NT2/D1 (cell line): ENCODE data around the gene IER5L.

Experiments
- SUZ12 ChIP-seq: IDR thresholded peaks from 2 replicates; pipeline ENCODE4 v1.6.1; 2011; ENCODE audit not compliant: insufficient read length, insufficient read depth; ENCODE audit errors: extremely low read depth
- YY1 ChIP-seq: IDR thresholded peaks from 2 replicates; pipeline ENCODE4 v1.6.1; 2011; ENCODE audit not compliant: insufficient read length, insufficient read depth
- ZNF274 ChIP-seq: IDR thresholded peaks from 2 replicates; pipeline ENCODE4 v1.6.1; 2011; ENCODE audit warnings: mild to moderate bottlenecking, low read depth, low read length

DNA sequence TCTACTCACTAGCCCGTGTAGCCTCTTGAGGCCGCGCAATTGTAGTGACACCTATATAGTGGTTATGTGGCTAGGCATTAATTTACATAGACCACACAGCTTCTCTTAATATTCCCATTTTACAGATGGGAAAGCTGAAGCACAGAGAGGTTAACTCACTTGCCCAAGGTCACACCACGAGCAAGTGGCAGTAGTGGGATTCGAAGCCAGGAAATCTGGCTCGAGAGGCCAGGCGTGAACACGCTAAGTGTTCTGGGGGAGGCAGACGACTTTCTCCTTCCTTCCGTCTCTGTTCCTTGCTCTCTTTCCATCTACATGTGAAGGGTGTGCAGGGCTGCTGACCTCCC lies 49.8 kb upstream of the IER5L start:
- TF ChIP-seq SUZ12 (no peak), YY1 (no peak), ZNF274 (no peak)
